ENCODE data around the gene ASB6.

Gene ASB6

DNA sequence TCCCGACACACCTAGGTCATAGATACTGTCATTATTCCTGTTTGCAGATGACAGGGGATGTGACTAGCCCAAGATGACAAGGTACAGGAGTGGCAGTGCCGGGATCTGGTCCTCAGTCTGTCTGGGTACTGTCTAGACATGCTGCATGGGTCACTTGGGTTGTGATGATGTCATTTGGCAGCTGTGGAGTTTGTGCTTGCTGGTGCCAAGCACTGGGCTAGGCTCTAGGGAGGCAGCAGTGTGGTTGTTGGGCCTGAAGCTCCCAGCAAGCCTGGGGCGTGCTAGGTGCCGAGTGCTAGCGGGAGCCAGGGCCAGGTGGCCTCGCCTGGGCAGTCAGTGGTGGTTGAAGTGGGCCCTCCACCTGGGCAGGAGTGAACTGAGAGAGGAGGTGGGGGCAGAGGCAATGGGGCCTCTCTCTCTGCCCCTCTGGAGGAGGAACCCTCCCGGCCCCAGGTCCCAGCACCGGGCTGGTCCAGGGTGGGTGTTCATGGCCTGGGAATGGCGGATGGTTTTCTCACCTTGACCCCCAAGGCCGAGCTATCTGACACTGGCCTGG lies 8.8 kb upstream of the ASB6 start:
- no peaks in the 10 kb centered on the region for H3K4me1 ChIP-seq (ENCODE audit: insufficient read depth, poor library complexity, severe bottlenecking)
- H3K27ac ChIP-seq (ENCODE audit: poor library complexity, severe bottlenecking): no peak overlapping the region
- H3K4me3 ChIP-seq (ENCODE audit: severe bottlenecking): no peak overlapping the region
- ATAC-seq (ENCODE audit: low read depth) (0 out of 3 replicates have a peak, but pooled peaks have one; percentile 12), DNase-seq (ENCODE audit: low spot score) (no peak)
- no peaks in the 10 kb centered on the region for H3K36me3 ChIP-seq (ENCODE audit: low read depth)
- TF ChIP-seq, protein P1, sequence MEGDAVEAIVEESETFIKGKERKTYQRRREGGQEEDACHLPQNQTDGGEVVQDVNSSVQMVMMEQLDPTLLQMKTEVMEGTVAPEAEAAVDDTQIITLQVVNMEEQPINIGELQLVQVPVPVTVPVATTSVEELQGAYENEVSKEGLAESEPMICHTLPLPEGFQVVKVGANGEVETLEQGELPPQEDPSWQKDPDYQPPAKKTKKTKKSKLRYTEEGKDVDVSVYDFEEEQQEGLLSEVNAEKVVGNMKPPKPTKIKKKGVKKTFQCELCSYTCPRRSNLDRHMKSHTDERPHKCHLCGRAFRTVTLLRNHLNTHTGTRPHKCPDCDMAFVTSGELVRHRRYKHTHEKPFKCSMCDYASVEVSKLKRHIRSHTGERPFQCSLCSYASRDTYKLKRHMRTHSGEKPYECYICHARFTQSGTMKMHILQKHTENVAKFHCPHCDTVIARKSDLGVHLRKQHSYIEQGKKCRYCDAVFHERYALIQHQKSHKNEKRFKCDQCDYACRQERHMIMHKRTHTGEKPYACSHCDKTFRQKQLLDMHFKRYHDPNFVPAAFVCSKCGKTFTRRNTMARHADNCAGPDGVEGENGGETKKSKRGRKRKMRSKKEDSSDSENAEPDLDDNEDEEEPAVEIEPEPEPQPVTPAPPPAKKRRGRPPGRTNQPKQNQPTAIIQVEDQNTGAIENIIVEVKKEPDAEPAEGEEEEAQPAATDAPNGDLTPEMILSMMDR (IDR thresholded peaks at IDR 0.05; ENCODE audit: poor library complexity, severe bottlenecking): no peak
- H3K27me3 ChIP-seq (ENCODE audit: insufficient read depth, poor library complexity, severe bottlenecking): no peaks in the 10 kb centered on the region
- H3K9me3 ChIP-seq (ENCODE audit: severe bottlenecking): no peaks in the 10 kb centered on the region

DNA sequence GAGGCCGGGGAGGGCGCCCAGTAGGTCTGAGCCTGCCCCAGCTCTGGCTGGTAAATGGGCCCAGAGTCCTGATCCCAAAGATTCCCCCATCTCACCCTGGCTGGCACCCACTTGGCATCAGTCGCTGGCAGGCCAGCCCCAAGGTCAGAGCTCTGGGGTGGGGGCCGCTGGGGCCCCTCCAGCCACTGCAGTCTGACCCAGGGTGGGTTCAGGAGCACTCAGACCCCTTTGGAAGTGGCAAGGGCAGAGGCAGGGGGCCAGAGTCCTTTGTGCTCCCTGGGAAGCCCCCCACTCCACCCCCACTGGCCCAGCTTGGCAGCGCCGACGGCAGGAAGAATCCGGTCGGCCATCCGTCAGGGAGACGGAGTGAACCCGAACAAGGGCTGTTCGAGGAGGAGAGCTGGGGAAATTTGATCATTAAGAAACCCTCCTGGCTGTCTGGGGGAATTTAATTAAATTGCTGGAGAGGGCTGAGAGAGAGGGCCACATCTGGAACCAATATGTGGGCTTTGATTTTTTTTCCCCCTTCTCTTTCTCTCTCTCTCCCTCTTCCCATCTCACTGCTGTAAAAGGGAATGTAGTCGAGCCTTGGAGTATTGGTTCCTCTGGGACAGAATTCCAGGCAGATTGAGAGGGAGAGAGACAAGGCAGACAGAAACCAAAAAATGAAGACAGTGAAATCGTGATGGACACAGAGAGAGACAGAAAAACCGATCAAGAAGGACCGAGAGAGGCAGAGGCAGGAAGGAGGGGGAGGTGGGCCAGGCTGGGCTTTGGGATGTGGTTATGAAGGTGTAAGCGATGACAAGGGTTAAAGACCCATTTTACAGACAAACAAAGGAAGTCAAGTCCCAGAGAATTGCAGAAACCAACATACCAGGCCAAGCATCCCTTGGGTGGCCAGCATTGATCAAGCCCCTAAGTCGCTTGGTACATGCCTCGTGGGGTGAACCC lies 8.1 kb upstream of the ASB6 start:
- ATAC-seq (ENCODE audit: low read depth): no peak
- no peaks in the 10 kb centered on the region for H3K36me3 ChIP-seq (ENCODE audit: low read depth)

DNA sequence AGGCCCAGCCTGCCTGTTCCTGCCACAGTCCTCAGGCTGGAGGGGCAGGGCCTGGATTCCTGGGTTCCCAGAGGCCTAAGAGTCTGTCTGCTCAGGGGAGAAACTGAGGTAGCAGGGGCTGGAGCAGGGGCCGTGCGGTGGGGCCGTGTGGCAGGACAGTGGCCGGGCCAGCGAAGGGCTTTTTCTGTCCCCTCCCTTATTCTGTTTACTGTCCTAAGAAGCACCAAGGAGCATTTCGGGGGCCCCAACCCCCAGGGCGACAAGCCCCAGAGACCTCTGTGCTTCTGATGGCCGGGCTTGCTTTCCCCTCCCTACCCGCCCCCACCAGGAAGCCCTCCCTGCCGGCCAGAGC lies 6.8 kb upstream of the ASB6 start:
- Histone ChIP-seq H3K27ac (ENCODE audit: poor library complexity, severe bottlenecking) (no peak overlapping the region), H3K4me3 (ENCODE audit: severe bottlenecking) (no peak overlapping the region), H3K27me3 (ENCODE audit: insufficient read depth, poor library complexity, severe bottlenecking) (no peaks in the 10 kb centered on the region)

More for the DNA sequence above, 8.1 kb upstream of the ASB6 start:
- no peak for DNase-seq (ENCODE audit: low spot score)
- Histone ChIP-seq H3K4me1 (ENCODE audit: insufficient read depth, poor library complexity, severe bottlenecking) (no peaks in the 10 kb centered on the region), H3K27ac (ENCODE audit: poor library complexity, severe bottlenecking) (no peak overlapping the region), H3K4me3 (ENCODE audit: severe bottlenecking) (no peak overlapping the region), H3K9me3 (ENCODE audit: severe bottlenecking) (no peaks in the 10 kb centered on the region), H3K27me3 (ENCODE audit: insufficient read depth, poor library complexity, severe bottlenecking) (no peaks in the 10 kb centered on the region)
- TF ChIP-seq, protein P1 (IDR thresholded peaks at IDR 0.05; ENCODE audit: poor library complexity, severe bottlenecking): no peak

DNA sequence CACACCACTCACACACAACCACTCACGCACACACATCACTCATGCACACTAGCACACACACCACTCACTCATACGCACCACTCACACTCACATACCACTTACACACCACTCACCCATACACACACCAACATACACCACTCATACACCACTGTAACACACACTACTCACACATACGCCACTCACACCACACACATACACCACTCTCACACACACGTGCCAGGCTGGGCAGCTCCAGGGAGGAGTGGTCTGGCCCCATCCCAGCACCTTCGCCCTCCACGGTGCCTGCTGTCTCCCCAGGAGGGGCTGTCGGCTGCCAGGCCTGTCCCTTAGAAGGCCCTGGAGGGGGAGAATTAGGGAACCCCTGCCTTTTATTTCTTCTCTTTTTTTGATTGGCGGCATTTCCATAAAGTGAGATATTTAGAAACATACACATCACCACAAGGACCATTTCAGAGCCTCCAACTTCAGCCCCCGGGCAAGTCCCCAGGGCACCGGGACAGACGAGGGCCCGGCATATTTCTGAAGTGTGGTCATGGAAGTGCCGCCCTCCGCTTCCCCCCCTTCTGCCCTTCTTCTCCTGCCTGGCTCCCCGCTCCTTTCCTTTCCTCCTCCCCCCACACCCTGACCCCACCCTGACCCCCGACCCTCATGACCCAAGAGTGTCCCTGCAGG lies 6.3 kb upstream of the ASB6 start:
- DNase-seq (ENCODE audit: low spot score): no peak
- Histone ChIP-seq H3K9me3 (ENCODE audit: severe bottlenecking) (no peaks in the 10 kb centered on the region), H3K27me3 (ENCODE audit: insufficient read depth, poor library complexity, severe bottlenecking) (no peaks in the 10 kb centered on the region), H3K4me3 (ENCODE audit: severe bottlenecking) (no peak overlapping the region), H3K36me3 (ENCODE audit: low read depth) (no peaks in the 10 kb centered on the region), H3K4me1 (ENCODE audit: insufficient read depth, poor library complexity, severe bottlenecking) (no peaks in the 10 kb centered on the region), H3K27ac (ENCODE audit: poor library complexity, severe bottlenecking) (no peak overlapping the region)
- TF ChIP-seq, protein P1 (IDR thresholded peaks at IDR 0.05; ENCODE audit: poor library complexity, severe bottlenecking): no peak
- ATAC-seq (ENCODE audit: low read depth): 0 out of 3 replicates have a peak, but pooled peaks have one; percentile 28

More for the DNA sequence above, 6.8 kb upstream of the ASB6 start:
- Histone ChIP-seq H3K9me3 (ENCODE audit: severe bottlenecking) (no peaks in the 10 kb centered on the region), H3K4me1 (ENCODE audit: insufficient read depth, poor library complexity, severe bottlenecking) (no peaks in the 10 kb centered on the region), H3K36me3 (ENCODE audit: low read depth) (no peaks in the 10 kb centered on the region)
- no peak for ATAC-seq (ENCODE audit: low read depth)
- DNase-seq (ENCODE audit: low spot score): no peak
- TF ChIP-seq, protein P1 (IDR thresholded peaks at IDR 0.05; ENCODE audit: poor library complexity, severe bottlenecking): no peak
